ENCODE data around the gene SERTAD2.

SERTAD2 gene

DNA sequence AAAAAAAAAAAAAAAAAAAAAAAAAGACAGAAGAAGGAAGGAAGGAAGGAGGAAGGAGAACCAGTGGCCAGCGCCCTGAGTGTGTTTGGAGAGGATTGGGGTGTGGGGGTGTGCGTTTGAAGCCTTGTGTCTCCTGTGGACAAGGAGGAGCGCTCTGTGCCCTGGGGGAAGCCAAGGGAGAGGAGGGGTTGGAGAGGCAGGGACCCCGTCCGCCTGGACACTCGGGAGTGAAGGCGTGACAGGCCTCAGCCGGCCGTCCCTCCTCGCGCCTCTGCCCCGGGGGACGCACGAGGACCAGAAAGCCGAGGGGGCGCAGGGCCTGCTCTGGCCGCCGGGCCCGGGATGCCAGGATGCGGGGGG, 44.9 kb downstream of the SERTAD2 start:
- DNase-seq (ENCODE audit: low read depth): no peak

- no peak for DNase-seq (ENCODE audit: low read depth)
Measured at GRCh38 chr2:64607381-64608304, 46.1 kb downstream of the SERTAD2 start.

- DNase-seq (ENCODE audit: low read depth): peak; percentile 62
Measured at GRCh38 chr2:64606479-64607363, 47.0 kb downstream of the SERTAD2 start.

DNA sequence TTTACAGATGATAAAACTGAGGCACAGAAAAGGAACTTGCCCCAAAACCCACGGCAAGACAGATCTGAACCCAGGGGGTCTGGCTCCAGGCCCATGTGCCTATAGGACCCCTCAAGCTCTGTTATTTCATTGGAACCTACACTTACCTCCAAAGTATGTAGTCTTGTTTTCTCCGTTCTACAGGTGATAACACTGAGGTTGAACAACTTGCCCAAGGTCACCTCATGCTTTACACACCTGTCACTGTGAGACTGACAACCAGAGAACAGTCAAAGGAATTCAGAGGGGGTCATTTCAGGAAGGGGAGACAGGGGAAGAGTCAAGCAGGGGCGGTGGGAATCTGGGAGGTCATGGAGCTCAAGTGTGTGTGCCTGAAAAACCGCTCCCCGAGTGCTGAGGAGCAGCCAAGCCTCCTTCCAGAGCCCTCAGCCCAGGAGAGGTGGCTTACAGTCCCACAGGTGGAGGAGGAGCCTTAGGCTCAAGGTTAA, 47.7 kb downstream of the SERTAD2 start:
- no peak for DNase-seq (ENCODE audit: low read depth)

GRCh38 chr2:64605026-64605471, 48.7 kb downstream of the SERTAD2 start:
- peak; percentile 85 for DNase-seq (ENCODE audit: low read depth)

DNA sequence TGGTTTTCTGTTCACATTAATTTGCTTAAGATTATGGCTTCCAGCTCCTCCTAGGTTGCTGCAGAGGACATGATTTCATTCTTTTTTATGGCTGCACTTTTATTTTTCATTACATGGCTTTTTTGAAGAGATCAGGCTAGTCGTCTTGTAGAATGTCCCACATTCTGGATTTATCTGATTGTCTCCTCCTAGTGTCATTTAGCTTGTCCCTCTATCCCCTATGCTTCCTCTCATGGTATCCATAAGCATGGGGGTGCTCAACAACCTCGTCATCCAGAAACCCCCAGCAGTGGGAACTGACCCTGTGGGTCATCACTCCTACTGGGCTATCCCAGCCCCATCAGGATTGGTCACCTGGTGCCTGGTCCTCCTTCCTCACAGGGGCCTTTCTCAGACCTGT, 49.6 kb downstream of the SERTAD2 start:
- DNase-seq (ENCODE audit: low read depth): no peak

DNA sequence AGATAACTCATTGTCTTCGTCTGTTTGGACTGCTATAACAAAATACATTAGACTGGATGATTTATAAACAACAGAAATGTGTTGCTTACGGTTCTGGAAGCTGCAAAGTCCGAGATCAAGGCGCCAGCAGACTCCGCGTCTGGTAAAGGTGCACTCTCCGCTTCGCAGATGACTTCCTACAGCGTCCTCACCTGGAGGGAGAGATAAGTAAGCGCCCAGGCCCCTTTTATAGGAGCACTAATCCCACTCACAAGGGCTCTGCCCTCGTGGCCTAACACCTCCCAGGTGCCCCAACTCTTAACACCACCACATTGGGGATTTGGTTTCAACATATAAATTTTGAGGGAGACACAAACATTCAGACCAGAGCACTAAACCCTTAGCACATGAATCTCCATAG, 51.3 kb downstream of the SERTAD2 start:
- no peak for DNase-seq (ENCODE audit: low read depth)

DNA sequence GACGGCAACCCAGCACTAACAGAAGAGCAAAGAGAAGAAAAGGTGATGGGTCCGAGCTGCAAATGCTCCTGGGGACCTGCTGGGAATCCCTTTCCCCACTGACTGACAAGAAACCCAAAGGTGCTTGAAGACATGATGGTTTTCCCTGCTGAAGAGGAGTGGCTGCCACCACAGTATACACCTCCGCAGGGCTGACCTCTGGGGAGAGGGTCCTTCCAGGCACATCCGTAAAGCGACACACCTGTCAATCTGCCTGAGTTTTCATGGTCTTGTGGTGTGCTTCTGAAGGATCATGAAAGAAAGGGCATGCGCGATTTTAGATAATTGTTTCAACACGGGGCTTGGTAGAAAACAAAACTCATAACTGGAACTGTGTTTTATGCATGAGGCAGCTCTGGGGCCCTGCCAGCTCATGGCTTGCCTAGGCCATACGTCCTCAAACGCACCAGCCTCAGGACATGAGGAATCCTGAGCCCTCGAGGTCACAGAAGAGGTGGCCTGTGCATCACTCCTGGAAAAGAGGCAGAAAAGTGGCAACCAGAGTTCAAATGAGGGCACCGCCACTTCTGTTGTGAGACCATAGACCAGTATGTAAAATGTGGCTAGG, 51.8 kb downstream of the SERTAD2 start:
- DNase-seq (ENCODE audit: low read depth): no peak

DNA sequence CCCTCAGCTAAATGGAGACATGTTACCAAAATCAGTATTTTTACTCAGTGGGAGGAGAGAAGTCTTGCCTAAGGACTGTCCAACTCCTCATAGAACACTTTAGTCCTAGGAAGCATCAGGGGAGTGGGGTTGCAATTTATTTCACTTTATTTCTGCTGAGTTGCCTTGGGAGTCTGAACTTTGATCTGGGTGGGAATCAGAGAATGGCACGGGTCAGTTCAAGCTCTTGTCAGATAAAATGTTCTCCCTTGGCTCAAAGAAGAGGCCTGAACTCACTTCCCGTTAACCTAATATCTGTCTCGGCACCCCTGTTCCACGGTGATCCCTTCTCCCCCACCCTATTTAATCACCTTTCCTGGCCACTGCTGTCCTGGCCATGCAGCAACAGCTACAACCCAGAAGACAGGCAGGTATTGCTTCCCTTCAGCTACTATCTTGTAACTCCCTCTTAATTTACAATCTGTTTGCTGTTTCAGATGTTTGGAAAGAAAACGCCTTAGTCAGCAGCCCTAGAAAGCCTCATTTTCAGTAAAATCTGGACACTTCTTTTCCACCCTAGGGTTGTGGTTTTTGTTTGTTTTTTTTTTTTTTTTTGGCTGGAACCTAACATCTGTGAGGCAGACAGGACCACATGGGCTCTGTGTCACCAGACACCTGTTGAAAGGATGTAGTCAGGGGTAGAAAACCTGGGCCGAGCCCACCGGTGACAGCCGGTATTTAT, 52.5 kb downstream of the SERTAD2 start:
- no peak for DNase-seq (ENCODE audit: low read depth)

DNA sequence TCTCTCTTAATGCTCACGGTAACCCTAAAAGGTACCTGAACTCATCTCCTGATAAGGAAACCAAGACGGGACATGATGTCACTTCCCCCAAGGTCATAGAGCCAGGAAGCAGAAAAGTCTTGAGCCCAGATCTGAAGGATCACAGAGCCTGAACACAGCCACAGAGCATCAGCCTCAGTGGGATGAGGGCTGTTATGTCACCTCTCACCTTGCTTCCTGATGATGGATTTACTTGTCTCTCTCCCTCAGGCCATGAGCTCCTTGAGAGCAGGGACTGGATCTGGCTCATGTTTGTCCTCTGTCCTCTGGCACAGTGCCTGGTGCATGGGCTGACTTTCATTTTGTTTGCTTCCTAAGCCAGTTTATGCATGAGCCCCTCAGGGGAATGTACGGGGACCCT, 54.2 kb downstream of the SERTAD2 start:
- DNase-seq (ENCODE audit: low read depth): no peak

GRCh38 chr2:64598226-64598625, 55.5 kb downstream of the SERTAD2 start:
- DNase-seq (ENCODE audit: low read depth): no peak

GRCh38 chr2:64595397-64596176, 58.1 kb downstream of the SERTAD2 start:
- DNase-seq (ENCODE audit: low read depth): no peak

DNA sequence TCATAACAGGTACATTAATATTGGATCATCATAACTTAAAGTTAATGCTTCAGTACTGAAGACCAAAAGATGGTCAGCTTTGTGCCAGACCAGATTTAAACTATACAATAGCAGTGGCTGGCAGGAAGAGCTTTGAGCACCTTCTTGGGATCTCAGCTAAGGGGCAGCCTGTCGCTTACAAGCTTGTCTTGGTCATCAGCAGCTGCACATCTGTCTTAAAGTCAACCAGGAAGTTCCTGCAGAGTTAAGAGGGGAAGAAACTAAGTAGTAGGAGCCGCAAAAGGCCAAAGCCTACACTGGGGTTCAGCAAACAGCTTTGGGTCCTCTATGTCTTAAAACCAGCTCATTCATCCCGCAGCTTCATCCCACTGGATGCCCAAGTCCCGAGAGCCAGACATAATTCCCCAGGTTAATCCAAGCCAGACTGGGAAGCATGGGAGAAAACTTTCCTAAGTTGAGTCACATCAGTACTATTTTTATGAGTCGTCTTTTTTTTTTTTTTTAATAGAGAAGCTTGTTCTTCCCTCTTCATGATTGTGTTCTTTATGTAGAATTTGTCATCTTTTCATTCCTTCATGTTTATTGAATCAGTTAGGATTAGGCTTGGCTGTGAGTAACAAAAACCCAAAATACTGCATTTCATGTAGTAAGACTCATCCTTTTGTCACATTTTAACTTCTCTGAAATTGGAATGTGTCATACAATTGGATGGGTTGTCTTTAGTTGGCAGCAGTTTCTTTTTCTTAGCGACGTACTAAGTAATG, 59.3 kb downstream of the SERTAD2 start:
- DNase-seq (ENCODE audit: low read depth): peak; percentile 59

- no peak for DNase-seq (ENCODE audit: low read depth)
Measured at GRCh38 chr2:64593035-64593655, 60.6 kb downstream of the SERTAD2 start.

GRCh38 chr2:64591188-64591587, 62.5 kb downstream of the SERTAD2 start:
- no peak for DNase-seq (ENCODE audit: low read depth)

DNA sequence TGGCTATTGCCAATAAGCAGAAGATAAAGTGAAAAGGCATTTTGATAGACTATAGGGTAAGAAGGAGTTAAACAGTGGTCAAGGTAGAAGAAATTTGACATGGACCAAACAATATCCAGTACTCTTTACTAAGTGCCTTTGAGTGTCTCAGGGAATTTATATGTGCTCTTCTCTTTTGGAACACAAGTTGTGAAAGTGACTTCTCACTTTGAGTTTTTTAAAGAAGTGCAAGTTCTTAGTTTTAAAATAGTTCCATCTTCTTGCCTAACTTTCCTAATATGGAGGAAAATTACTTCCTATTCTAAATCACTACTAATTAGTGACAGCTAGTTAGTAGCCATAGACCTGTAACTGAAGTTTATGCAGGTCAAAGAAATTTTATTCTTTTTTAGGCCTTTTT, 66.2 kb downstream of the SERTAD2 start:
- no peak for DNase-seq (ENCODE audit: low read depth)

- DNase-seq (ENCODE audit: low read depth): peak; percentile 51
Measured at GRCh38 chr2:64586883-64587481, 66.7 kb downstream of the SERTAD2 start.

DNA sequence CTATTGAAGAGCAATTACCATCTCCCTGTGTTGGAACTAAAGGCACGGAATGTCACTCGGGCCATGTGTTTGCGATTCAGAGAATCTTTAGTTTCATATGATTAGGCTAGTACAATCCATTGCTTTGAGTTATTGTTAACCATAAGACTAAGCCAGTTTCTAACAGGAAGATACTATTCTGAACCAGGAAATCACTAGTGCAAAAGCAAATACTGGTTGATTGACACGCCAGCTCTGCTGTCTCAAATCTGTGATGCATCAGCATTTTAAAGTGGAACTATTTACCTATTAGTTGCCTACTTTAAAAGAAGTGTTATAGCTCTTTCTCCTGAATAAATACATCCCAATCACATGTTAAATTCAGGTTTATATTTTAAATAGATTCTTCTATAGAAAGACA, 67.7 kb downstream of the SERTAD2 start:
- DNase-seq (ENCODE audit: low read depth): no peak

DNA sequence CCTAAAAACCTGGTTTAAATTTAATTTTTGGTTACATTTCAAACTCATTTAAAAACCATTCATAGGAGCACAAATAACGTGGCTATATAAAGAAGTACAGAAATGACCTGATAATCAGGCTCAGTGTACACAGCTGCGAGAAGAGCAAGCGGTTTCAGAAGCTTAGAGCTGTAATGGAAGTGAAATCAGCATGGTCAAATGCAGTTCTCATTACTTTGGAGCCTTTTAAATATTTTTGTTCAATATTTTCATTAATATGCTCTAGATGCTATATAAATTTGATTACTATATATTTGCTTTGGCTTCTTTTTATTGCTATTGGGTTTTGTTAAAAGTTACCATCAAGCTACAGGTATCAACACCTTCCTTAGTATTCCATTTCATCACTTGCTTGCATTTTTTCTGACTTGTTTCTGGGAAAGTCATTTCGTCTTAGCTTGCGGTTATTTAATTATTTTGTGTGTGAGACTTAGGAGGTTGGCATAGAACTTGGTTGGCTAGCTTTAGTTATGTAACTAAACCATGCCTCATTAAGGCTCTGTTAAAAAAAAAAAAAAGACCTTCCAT, 70.9 kb downstream of the SERTAD2 start:
- no peak for DNase-seq (ENCODE audit: low read depth)

All from stromal cell of bone marrow (primary cell).